Measurements from ENCODE around the gene SLC37A1.
"Not testable (repeated sequence)": the region's sequence is repeated elsewhere in the genome, so short reads cannot be mapped to it uniquely, and the experiment has no call there.

Gene SLC37A1

GRCh38 chr21:42628466-42629061 lies 114.9 kb downstream of the SLC37A1 start:
- H3K9me3 ChIP-seq (ENCODE audit: control insufficient read depth, low read length); H3K27ac ChIP-seq (ENCODE audit: insufficient read depth, low read length, poor library complexity, severe bottlenecking); H3K4me3 ChIP-seq (ENCODE audit: insufficient read depth, low read depth, low read length, poor library complexity, severe bottlenecking); DNase-seq; H3K4me1 ChIP-seq (ENCODE audit: control insufficient read depth, insufficient read depth, low read length, poor library complexity, severe bottlenecking); H3K36me3 ChIP-seq (ENCODE audit: control insufficient read depth, insufficient read depth, low read length); H3K27me3 ChIP-seq (replicated peaks; ENCODE audit: control insufficient read depth, insufficient read depth, low read length, poor library complexity, severe bottlenecking): not testable (repeated sequence)

- Histone ChIP-seq H3K27me3 (replicated peaks; ENCODE audit: control insufficient read depth, insufficient read depth, low read length, poor library complexity, severe bottlenecking) (no peaks in the 10 kb centered on the region), H3K27ac (ENCODE audit: insufficient read depth, low read length, poor library complexity, severe bottlenecking) (no peak overlapping the region), H3K4me1 (ENCODE audit: control insufficient read depth, insufficient read depth, low read length, poor library complexity, severe bottlenecking) (no peaks in the 10 kb centered on the region), H3K4me3 (ENCODE audit: insufficient read depth, low read depth, low read length, poor library complexity, severe bottlenecking) (no peak overlapping the region), H3K36me3 (ENCODE audit: control insufficient read depth, insufficient read depth, low read length) (no peaks in the 10 kb centered on the region), H3K9me3 (ENCODE audit: control insufficient read depth, low read length) (no peaks in the 10 kb centered on the region)
- DNase-seq: no peak
Measured at GRCh38 chr21:42629933-42630589, 116.4 kb downstream of the SLC37A1 start.

- no peaks in the 10 kb centered on the region for H3K36me3 ChIP-seq (ENCODE audit: control insufficient read depth, insufficient read depth, low read length)
- no peaks in the 10 kb centered on the region for H3K9me3 ChIP-seq (ENCODE audit: control insufficient read depth, low read length)
- no peak overlapping the region for H3K27ac ChIP-seq (ENCODE audit: insufficient read depth, low read length, poor library complexity, severe bottlenecking)
- H3K4me3 ChIP-seq (ENCODE audit: insufficient read depth, low read depth, low read length, poor library complexity, severe bottlenecking): no peak overlapping the region
- no peak for DNase-seq
- H3K4me1 ChIP-seq (ENCODE audit: control insufficient read depth, insufficient read depth, low read length, poor library complexity, severe bottlenecking): no peaks in the 10 kb centered on the region
- H3K27me3 ChIP-seq (replicated peaks; ENCODE audit: control insufficient read depth, insufficient read depth, low read length, poor library complexity, severe bottlenecking): no peaks in the 10 kb centered on the region
Measured at GRCh38 chr21:42630626-42631025, 117.0 kb downstream of the SLC37A1 start.
